ENCODE data around the gene RBM47.

RBM47 gene

DNA sequence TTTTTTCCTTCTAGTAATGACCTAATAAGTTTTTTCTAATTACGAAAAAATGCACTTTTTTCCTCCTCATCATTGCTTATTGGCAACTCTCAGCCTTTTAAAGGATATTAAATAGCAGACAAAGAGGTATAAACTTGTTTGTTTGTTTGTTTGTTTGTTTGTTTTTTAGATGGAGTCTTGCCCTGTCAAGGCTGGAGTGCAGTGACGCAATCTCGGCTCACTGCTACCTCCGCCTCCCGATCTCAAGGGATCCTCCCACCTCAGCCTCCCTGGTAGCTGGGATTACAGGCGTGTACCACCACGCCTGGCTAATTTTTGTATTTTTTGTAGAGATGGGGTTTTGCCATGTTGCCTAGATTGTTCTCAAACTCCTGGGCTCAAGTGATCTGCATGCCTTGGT, 6.0 kb downstream of the RBM47 start:
- no peak for DNase-seq (ENCODE audit: low read depth)

DNA sequence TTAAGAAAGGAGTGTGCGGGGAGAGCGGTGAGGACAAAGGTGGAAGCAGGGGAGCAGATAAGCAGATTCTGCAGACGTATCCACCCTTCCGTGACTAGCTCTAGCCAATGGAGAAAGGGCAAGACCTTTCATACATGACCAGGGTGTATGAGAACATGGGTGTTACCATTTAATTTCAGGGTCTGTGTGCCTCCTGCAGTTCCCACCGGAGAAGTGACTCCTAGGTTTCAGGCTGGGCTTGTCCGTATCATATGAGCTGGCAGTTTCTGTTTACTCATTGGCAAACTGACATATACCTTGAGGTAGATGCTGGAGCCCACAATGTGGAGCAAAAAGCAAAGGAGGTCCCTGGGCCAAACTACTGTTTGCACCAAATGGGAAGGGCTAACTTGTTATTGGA, 6.8 kb downstream of the RBM47 start:
- DNase-seq (ENCODE audit: low read depth): no peak

DNA sequence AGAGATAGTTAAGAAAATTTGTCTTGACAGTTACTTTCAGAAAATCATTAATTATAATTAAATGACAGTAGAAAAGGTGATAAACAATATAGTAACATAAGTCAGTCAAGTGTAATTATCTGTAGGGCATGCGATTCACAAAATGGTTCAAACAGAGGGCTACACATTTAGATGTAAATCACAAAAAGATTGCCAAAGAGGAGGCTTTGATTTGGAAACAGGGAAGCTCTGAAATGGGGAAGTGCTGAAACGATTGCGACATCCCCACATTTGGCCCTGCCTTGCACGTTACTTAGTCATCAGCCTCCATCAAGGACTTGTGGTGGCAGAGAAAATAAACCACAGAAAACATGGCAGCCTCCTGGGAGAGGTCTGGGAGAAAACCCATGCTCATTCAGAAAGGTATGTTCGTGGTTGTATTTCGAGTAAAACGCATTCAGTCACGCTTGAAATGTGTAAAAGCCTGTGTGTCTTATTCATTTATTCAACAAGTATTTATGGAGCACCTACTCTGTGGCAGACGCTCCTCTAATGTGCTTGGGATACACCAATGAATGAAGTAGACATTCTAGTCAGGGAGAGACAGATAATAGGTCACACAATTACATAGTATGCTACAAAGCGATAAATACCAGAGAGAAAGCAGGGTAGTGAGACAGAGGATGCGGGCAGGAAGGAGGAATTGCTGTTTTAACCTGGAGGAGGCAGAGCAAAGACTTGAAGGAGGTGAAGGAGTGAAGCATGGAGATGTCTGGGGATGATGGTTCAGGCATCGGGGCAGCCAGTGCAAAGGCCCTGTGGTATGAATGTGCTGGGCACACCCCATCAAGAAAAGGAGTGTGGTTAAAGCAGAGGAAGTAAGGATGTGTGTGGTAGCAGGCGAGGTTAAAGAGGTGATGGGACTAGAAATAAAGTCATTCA, 7.8 kb downstream of the RBM47 start:
- DNase-seq (ENCODE audit: low read depth): no peak

DNA sequence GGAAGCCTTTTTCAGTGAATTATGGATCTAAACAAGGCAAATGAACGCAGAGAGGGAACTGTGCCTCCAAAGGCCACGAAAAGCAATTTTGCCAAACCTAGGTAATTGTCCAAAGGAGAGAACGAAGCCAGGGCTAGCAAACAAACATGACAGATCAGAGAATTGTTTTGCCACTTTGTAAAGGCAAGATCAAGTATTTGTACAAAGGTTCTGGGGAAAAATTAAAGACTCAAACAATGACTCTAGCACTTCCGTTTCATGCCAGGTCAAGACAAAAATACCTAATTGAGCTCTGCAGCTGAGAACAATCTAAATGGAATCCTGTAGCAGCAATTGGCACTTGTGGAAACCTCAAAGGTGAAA, 8.5 kb downstream of the RBM47 start:
- DNase-seq (ENCODE audit: low read depth): no peak

DNA sequence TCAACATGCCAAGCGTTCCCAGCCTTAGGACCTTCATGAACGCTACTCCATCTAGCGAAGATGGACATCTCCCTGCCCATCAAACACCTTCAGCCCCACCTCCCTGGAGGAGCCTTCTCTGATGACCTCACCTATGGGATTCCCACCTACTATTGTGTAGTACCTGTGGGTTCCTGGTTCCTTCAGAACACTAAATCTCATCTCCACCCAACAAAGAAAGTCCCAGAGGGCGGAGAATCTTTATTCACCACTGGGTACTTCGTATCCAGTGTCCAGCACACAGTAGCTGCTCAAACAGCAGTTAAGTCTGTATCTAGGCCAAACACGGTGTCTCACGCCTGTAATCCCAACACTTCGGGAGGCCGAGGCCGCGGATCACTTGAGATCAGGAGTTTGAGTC, 10.1 kb downstream of the RBM47 start:
- no peak for DNase-seq (ENCODE audit: low read depth)

DNA sequence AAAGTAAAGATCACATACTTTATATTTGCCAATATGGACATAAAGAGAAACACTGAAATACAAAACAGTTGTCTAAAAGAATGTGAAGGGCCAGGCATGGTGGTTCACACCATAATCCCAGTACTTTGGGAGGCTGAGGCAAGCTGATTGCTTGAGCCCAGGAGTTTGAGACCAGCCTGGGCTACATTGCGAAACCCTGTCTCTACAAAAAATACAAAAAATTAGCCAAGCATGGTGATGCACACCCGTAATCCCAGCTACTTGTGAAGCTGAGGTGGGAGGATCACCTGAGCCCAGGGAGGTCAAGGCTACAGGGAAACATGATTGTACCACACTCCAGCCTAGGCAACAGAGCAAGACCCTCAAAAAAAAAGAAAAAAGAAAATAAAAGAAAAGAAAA, 11.8 kb downstream of the RBM47 start:
- DNase-seq (ENCODE audit: low read depth): no peak

DNA sequence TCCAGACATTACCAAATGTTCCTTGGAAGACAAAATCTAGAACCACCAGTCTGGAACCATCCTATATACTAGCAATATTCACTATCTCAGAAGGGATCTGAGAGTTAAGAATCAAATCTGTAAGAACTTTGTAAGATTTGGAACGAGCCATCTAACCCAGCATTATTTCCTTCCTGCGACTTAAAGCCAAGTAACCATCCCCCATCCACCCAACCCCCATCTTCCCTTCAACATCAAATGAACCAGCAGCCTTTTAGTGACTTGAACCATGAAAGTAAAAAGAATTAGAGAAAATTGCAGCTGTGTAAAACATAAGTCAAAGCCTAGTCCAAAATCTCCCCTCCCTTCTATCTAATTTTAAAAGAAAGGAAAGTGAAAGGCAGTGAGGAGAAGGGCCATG, 15.6 kb downstream of the RBM47 start:
- no peak for DNase-seq (ENCODE audit: low read depth)

DNA sequence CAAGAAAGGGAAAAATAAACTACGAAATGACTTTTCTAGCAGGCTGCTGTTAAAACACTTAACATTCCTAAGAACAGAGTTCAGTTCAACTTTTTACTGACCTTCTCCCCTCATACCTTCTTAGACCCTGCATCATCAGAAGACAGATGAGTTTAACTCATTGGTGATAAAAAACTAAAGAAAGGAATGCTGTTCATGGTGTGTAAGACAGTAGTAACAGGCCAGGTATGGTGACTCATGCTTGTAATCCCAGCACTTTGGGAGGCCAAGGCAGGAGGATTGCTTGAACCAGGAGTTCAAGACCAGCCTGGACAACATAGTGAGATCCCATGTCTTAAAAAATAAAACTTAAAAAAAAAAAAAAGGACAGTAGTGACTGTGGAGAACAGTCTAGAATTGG, 16.2 kb downstream of the RBM47 start:
- DNase-seq (ENCODE audit: low read depth): no peak

DNA sequence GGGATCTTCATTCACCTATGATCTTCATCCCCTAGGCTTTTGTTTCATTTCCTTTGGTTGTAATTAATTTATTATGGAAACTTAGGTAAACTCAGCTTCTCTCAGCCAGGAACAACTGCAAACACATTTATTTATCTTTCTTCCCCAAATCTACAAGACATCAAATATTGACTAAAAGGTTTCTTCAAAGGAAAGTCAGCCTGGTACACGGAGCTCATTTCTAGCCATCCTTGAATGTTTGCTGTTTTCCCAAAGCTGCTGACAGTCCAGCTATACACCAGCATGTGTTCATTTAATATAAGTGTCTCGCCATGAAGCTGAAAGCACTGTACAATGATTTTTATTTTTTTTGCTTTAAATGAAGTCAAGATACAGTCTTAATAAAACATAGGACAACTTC, 16.8 kb downstream of the RBM47 start:
- no peak for DNase-seq (ENCODE audit: low read depth)

DNA sequence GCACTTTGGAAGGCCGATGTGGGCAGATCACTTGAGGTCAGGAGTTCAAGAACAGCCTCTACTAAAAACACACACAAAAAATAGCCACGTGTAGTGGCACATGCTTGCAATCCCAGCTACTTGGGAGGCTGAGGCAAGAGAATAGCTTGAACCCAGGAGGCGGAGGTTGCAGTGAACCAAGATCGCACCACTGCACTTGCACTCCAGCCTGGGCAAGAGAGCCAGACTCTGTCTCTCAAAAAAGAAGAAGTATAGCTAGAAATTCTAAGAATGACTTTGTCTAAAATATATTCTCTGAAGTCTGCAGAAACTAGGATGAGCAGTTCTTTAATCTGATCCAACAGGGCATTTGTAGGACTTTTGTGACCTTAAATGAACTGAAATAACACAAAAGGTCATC, 17.4 kb downstream of the RBM47 start:
- DNase-seq (ENCODE audit: low read depth): no peak

DNA sequence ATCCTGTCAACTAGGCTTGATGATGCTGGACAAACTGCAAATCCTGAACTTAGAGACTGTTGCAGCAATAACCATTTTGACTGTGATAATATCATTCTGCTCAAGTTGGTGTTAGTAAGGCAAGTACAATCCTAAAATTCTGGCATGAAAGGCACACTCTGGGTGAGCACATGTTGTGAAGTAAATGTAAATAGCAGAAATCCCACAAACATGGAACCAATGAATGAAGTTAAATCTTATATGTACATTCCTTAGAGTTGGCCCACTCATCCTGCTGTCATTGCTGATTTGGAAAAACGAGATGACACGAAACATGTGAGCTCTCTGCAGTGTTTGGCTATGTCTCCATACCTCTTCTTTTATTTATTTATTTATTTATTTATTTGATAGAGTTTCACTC, 21.0 kb downstream of the RBM47 start:
- DNase-seq (ENCODE audit: low read depth): no peak

DNA sequence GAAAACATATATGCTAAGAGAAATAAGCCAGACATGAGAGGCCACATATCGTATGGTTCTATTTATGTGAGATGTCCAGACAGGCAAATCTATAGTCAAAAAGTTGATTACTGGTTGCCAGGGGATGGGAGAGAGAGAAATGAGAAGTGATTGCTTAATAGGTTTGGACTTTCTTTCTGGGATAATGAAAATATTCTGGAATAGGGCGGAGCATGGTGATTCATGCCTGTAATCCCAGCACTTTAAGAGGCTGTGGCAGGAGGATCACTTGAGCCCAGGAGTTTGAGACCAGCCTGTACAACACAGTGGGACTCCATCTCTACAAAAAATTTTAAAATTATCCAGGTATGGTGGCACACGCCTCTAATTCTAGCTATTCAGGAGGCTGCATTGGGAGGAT, 22.4 kb downstream of the RBM47 start:
- DNase-seq (ENCODE audit: low read depth): no peak

DNA sequence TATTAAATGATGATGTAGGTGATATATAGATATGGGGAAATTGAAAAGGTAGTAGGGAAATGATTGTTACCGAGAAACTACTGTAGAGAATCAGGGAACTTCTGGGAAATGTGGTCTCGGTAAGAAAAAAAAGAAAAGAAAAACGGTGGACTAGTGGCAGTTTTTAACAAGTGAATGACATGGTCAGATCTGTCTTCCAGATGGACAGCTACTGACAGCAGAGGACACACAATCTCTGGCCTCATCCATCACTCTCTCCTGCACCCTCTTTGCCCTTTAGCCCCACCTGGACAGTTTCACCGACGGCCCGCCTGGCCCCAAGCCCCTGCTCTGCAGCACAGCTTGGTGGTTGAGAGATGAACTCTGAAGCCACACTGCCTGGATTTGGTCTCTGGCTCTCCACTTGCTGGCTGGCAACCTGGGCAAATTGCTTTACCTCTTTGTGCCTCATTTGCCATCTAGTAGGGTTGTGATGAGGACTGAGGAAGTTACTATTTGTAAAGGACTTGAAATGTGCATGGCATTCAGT, 23.4 kb downstream of the RBM47 start:
- no peak for DNase-seq (ENCODE audit: low read depth)

DNA sequence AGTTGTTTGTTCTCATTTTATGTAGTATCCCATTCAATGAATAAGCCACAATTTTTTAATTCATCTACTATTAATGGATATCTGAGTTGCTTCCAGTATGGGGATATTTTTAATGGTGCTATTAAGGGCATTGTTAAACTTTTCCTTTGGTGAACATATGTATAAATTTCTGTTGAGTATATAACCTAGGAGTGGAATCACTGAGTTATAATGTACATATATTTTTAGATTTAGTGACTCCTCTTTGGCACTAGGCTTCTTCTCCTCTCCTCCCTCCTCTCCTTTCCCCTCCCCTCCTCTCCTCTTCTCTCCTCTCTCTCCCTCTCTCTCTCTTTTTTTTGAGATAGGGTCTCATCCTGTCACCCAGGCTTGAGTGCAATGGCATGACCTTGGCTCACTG, 26.4 kb downstream of the RBM47 start:
- DNase-seq (ENCODE audit: low read depth): no peak

DNA sequence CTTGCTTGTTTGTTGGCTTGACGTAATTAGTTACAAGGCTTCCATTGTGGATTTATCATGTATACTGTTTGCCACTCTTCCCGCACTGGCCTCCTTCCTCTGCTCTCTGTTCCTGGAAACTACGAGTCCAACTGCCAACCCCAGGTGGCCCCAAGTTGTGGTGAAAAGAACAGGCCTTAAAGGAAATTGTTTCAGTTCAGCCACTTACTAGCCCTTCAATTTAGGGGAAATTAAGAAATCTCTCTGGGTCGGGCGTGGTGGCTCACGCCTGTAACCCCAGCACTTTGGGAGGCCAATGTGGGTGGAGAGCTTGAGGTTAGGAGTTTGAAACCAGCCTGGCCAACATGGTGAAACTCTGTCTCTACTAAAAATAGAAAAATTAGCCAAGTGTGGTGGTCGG, 28.0 kb downstream of the RBM47 start:
- no peak for DNase-seq (ENCODE audit: low read depth)

DNA sequence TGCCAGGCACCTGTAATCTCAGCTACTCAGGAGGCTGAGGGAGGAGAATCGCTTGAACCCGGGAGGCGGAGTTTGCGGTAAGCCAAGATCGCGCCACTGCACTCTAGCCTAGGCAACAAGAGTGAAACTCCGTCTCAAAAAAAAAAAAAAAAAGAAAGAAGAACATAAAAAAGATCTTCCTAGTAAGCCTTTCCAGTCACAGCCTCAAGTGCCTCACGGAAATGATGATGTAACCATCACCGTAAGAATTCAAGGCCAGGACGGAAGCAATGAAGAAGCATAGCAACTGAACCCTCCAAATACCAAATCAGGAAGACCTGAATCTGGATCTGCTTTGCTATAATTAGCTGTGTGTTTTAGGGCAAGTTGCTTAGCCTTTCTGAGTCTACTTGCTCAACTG, 28.8 kb downstream of the RBM47 start:
- no peak for DNase-seq (ENCODE audit: low read depth)

DNA sequence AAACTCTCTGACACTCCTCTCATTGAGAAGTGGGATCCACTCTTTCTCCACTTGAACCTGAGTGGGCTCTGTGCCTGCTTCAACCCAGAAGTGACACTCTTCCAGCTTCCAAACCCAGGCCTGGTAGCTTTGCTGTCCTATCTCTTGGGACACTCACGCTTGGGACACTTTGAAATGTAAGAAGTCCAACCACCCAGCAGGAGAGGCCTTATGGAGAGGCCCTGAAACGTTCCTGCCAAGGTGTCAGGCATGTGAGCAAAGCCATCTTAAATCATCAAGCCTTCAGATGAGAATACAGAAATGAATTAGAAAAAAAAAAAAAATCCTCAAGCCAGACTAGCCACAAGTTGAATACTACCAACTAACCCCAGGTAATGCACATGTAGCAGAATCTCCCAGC, 30.2 kb downstream of the RBM47 start:
- no peak for DNase-seq (ENCODE audit: low read depth)

DNA sequence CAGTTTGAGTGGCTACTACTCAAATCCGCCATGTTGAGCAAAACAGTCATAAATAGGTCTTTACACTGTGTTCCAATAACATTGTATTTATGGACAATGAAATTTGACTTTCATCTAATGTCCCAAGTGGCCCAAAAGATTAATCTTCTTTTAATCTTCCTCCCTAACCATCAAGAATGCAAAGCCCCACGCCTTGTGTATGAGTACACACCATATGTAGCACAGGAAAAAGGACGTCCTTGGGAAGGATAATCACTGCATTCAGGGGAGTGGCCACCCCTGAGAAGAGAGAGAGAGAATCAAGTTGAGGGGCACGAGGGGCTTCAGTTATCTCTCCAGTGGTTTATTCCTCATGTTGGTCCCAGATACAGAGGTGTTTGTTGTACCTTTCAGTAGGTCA, 33.1 kb downstream of the RBM47 start:
- DNase-seq (ENCODE audit: low read depth): no peak

DNA sequence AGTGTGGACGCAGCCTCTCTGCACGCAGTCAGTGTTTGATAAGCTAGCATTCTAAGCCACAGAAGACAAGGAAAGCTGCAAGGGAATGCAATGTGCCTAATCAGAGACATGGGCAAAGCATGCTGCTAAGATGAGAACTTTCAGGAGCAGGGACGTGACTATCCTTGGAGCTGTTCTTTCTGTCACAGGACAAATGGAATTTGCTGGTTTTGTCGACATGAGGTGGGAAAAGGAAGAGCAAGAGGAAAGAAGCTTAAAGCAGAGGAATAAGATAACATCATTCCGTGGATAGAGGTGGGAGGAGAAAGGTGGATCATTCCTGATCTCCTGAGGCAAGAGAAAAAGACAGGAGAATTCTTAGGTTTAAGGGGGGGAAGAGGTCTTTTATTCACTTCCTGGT, 33.7 kb downstream of the RBM47 start:
- no peak for DNase-seq (ENCODE audit: low read depth)

DNA sequence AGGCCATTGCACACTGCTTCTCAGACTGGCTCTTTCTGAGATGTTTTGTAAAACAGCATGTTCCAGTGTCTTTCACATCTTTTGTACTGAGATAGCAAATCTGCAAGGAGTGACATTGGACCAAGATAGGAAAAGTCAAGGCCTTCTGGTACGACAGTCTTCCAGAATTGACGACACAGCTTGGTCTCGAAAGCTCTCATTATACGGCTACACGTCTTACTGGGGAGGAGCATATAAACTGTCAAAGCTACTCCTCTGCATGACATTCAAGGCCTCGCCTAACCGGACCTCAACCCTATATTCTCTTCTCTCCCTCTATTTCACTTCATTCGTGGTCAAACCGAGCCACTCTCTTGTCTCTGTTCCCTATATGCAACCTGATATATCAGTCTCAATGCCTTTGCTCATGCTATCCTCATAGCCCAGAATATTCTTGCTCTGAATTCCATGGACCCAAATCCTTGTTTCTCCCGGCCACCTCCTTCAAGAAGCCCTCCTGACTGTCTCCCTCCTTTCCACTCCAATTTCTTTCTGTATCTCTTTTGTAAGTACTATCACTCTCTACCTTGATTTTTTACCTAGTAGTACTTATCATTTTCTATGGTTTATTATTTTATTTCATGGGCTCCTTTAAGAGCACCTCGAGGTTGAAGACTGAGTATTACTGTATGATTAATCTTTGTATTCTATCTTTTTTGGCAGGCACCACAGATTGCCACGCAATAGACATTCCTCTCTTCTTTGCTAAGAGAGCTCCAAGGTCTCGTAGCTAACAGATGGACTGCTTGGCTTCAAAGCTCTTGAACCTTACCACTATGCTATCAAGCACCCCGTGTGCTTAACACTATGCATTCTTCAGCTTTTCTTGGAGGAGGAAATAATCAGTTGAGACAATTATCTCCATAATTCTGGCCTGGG, 35.1 kb downstream of the RBM47 start:
- no peak for DNase-seq (ENCODE audit: low read depth)

DNA sequence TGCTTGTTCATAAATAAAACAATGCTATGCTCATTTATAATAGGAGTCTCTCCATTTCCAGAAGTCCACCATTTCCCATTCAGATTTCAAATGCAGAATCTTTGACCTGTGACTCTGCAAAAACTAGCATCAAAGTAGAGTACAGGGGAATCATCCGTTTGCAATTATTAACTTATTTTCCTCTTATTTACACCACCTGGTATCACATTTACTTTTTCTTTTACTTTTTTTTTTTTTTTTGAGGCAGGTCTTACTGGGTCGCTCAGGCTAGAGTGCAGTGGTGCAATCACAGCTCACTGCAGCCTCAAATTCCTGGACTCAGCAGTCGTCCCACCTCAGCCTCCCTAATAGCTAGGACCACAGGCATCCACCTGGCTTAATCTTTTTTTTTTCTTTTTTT, 37.6 kb downstream of the RBM47 start:
- no peak for DNase-seq (ENCODE audit: low read depth)

DNA sequence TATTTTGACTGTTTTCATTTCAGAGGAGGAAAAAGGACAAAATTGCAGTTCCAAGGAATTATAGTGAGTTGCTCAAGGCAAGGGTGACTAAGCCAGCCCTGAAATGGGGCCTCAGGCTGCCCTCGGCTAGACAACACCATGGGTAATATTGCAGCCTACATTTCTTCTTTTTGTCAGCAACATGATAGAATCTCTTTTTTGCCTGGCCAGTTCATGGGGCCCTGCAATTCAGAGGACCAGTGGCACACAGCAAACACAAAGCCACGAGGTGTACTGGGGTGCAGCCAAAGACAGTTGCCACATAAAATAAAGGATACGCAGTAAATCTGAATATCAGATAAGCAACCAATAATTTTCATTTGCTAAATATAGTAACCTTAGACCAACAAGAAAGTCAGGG, 41.8 kb downstream of the RBM47 start:
- no peak for DNase-seq (ENCODE audit: low read depth)

DNA sequence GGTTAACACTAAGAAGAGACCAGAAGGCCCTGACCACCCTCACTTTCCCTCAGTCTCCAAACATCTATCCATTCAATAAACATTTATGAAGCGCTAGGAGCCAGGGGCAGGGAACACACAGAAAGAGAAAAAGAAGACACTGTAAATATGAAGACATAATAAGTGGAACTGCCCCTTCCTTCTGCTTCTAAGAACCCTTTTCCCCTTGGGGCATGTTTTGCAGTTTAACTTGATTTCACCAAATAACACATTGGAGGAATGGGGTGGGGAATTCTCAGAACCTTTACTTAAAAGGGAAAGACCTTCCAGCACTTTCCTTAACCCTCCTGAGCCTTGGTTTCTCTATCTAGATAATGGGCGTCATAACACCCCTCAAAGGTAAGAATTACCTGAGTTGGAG, 42.3 kb downstream of the RBM47 start:
- no peak for DNase-seq (ENCODE audit: low read depth)
